Uterus (tissue), 2 donors: ENCODE data around the gene PITPNM2.

Source experiments
- POLR2A ChIP-seq, 2 donors: fragments of 450-650 bp; IDR thresholded peaks; one replicate each; pipeline ENCODE4 v1.6.1; 2016; ENCODE audit warnings: antibody characterized with exemption in 2 of 2, mild to moderate bottlenecking in 1 of 2, moderate library complexity in 1 of 2
- TF ChIP-seq, protein P1 (sequence below), 4 experiments: fragments of 200-600 bp in 2 of 4; fragments of 450-650 bp in 2 of 4; sonication (generic) in 2 of 4; IDR thresholded peaks; one replicate each; pipeline ENCODE4 v1.5.1; 2016 to 2019; ENCODE audit warnings: antibody characterized with exemption in 4 of 4, mild to moderate bottlenecking in 2 of 4, moderate library complexity in 1 of 4

- TF ChIP-seq, protein P1, sequence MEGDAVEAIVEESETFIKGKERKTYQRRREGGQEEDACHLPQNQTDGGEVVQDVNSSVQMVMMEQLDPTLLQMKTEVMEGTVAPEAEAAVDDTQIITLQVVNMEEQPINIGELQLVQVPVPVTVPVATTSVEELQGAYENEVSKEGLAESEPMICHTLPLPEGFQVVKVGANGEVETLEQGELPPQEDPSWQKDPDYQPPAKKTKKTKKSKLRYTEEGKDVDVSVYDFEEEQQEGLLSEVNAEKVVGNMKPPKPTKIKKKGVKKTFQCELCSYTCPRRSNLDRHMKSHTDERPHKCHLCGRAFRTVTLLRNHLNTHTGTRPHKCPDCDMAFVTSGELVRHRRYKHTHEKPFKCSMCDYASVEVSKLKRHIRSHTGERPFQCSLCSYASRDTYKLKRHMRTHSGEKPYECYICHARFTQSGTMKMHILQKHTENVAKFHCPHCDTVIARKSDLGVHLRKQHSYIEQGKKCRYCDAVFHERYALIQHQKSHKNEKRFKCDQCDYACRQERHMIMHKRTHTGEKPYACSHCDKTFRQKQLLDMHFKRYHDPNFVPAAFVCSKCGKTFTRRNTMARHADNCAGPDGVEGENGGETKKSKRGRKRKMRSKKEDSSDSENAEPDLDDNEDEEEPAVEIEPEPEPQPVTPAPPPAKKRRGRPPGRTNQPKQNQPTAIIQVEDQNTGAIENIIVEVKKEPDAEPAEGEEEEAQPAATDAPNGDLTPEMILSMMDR (IDR thresholded peaks at IDR 0.05): no peak
- no peak for TF ChIP-seq POLR2A (IDR thresholded peaks at IDR 0.05)
Observed at GRCh38 chr12:123187637-123188036, 36.7 kb upstream of the PITPNM2 start.
